Astrocyte (in vitro differentiated cells and primary cell): ENCODE results near the gene SPAG9.

Experiments used
- EZH2 ChIP-seq: IDR thresholded peaks from 2 replicates; pipeline ENCODE4 v1.6.1; 2012; ENCODE audit warnings: mild to moderate bottlenecking, low read length, inconsistent platforms; ENCODE audit not compliant: insufficient read depth
- TF ChIP-seq, protein P1 (sequence below): IDR thresholded peaks from 2 replicates; pipeline ENCODE4 v1.5.1; 2011; ENCODE audit warnings: low read depth, mild to moderate bottlenecking, inconsistent platforms, low read length, moderate library complexity; ENCODE audit not compliant: insufficient read depth

DNA sequence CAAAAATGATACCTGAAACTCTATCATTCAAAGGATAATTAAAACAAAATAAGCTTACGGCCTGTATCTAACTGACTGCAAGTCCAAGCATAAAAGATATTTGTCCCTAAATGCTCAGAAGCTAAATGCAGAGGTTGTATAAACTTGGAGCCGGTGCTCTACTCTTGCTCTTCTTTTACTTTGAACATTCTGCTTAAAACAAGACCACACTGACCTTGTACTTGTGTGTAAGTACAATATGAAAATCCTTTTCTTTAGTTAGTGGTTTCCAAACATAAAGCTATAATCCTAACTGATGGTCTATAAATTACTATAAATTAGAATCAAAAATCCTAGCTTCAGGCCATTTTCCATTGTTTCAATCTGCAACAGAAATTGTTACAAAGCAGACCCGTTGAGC, 74.6 kb downstream of the SPAG9 start:
- TF ChIP-seq, protein P1, sequence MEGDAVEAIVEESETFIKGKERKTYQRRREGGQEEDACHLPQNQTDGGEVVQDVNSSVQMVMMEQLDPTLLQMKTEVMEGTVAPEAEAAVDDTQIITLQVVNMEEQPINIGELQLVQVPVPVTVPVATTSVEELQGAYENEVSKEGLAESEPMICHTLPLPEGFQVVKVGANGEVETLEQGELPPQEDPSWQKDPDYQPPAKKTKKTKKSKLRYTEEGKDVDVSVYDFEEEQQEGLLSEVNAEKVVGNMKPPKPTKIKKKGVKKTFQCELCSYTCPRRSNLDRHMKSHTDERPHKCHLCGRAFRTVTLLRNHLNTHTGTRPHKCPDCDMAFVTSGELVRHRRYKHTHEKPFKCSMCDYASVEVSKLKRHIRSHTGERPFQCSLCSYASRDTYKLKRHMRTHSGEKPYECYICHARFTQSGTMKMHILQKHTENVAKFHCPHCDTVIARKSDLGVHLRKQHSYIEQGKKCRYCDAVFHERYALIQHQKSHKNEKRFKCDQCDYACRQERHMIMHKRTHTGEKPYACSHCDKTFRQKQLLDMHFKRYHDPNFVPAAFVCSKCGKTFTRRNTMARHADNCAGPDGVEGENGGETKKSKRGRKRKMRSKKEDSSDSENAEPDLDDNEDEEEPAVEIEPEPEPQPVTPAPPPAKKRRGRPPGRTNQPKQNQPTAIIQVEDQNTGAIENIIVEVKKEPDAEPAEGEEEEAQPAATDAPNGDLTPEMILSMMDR = no peak
- no peak for TF ChIP-seq EZH2
